ENCODE results near the gene NTM. TPM values are rescaled to one million over a fixed set of nuclear protein-coding genes. Genes with fewer than 3 reads are reported as not detected.

Gene NTM
- total and polyA plus RNA-seq, 2 of the 8 experiments (the other 6 are each of a cell fraction or from before 2014, with no cell fraction given): 13.4 to 20.0 TPM

DNA sequence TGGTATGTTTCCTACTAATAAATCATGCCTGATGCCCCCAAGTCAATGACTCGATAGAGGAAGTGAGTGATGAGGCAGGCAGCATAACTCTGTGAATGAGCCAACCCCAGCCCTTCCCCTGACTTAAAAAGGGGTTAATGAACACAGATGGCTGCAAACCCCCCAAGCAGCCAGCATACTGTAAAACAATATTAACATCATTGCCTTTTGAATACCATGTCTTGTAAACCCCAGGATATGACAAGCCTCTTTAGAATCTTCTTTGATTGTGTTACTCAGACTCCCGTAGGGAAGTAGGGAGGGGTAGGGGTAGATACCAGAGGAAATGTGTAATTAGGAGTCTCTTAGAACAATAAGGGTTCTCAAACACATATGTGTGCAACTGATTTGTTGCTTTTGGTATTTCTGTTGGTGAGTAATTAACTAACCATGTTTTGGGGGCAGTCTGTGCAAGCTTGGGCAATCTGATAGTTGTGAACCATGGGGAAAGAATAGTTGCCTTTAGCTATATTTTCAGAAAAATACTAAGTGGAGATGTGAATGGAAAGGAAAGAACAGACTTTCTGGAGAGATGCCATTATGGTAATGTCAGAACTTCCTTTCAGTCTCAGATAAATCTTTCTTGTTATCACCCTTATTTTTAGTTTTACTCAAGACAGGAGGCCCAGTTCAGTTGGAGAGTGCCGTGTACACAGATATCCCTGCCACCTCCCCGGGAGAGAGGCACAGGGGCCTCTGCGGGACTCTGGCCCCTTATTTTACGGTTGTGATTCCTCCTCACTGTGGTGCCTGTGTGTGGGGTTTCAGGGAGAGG is 701.8 kb downstream of the NTM start:
- Histone ChIP-seq H3K23ac (ENCODE audit: insufficient read length) (no peak overlapping the region), H3K9me3 (ENCODE audit: insufficient read depth in 2 of 2, low read depth in 1 of 2, low read length in 1 of 2) (peaks cover 0 to 5% of the 10 kb centered on the region in 2 experiments; a peak in 3 of 4 replicates), H4K20me1 (replicated peaks in 1 of 2; ENCODE audit: control insufficient read depth in 1 of 2, insufficient read depth in 2 of 2, low read length in 2 of 2) (no peaks in the 10 kb centered on the region), H3K4me1 (replicated peaks in 1 of 4; ENCODE audit: control insufficient read depth in 3 of 4, insufficient read depth in 4 of 4, low read length in 3 of 4) (peaks cover 0 to 7% (median 2%) of the 10 kb centered on the region in 4 experiments; a peak in 2 of 7 replicates), H3K4me2 (ENCODE audit: insufficient read depth in 1 of 2, low read depth in 2 of 2, low read length in 2 of 2) (no peak overlapping the region), H3K18ac (ENCODE audit: extremely low read depth, low read length) (no peak overlapping the region), H4K91ac (replicated peaks; ENCODE audit: insufficient read length, low read length) (no peak overlapping the region), H2BK5ac (ENCODE audit: low read depth, low read length) (no peak overlapping the region), H2BK20ac (ENCODE audit: low read length) (no peak overlapping the region), H3K14ac (ENCODE audit: insufficient read length) (no peak overlapping the region), H3K79me2 (ENCODE audit: control insufficient read depth in 1 of 2, insufficient read depth in 2 of 2, low read length in 2 of 2) (no peaks in the 10 kb centered on the region), H3K4me3 (ENCODE audit: extremely low read depth in 1 of 4, insufficient read depth in 2 of 4, low read depth in 3 of 4, low read length in 4 of 4) (no peak overlapping the region), H3K27me3 (replicated peaks in 1 of 4; ENCODE audit: control insufficient read depth in 3 of 4, extremely low read depth in 1 of 4, insufficient read depth in 3 of 4, low read length in 3 of 4) (no peaks in the 10 kb centered on the region), H3K4ac (replicated peaks; ENCODE audit: insufficient read length, low read depth, low read length) (no peak overlapping the region), H4K8ac (ENCODE audit: extremely low read depth, insufficient read depth, low read length) (no peak overlapping the region), H3K56ac (replicated peaks; ENCODE audit: insufficient read length, low read depth, low read length) (no peak overlapping the region), H4K5ac (ENCODE audit: insufficient read length, low read depth, low read length) (no peak overlapping the region), H2AK5ac (ENCODE audit: low read depth, low read length) (no peak overlapping the region), H3K23me2 (ENCODE audit: low read depth, low read length) (no peaks in the 10 kb centered on the region), H3K79me1 (ENCODE audit: low read depth, low read length) (no peaks in the 10 kb centered on the region), H2BK15ac (ENCODE audit: low read length) (no peak overlapping the region), H2BK12ac (ENCODE audit: low read depth, low read length) (no peak overlapping the region), H2BK120ac (replicated peaks; ENCODE audit: low read depth, low read length) (no peak overlapping the region), H2AFZ (ENCODE audit: low read length) (no peak overlapping the region), H3K27ac (ENCODE audit: low read depth, low read length) (no peak overlapping the region), H3K36me3 (ENCODE audit: control insufficient read depth in 2 of 4, insufficient read depth in 4 of 4, low read length in 3 of 4) (no peaks in the 10 kb centered on the region; a peak in 1 of 8 replicates), H3K9ac (replicated peaks in 1 of 4; ENCODE audit: extremely low read depth in 1 of 4, low read depth in 3 of 4, low read length in 3 of 4) (no peak overlapping the region)
- TF ChIP-seq, protein P1, sequence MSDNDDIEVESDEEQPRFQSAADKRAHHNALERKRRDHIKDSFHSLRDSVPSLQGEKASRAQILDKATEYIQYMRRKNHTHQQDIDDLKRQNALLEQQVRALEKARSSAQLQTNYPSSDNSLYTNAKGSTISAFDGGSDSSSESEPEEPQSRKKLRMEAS (IDR thresholded peaks at IDR 0.05): no peak
- TF ChIP-seq RFX5 (IDR thresholded peaks at IDR 0.05; ENCODE audit: borderline replicate concordance, low read depth, low read length): no peak
- no peak for TF ChIP-seq JUN (IDR thresholded peaks at IDR 0.05; ENCODE audit: low read depth, low read length)
- no peak for TF ChIP-seq JUND (IDR thresholded peaks at IDR 0.05; ENCODE audit: low read length)
- TF ChIP-seq KDM1A (IDR thresholded peaks at IDR 0.05; ENCODE audit: borderline replicate concordance, low read length): no peak
- TF ChIP-seq RAD21 (IDR thresholded peaks at IDR 0.05 in 1 of 2, conservative IDR thresholded peaks at IDR 0.05 in 1 of 2; ENCODE audit: low read depth in 2 of 2, low read length in 2 of 2): no peak
- TF ChIP-seq CHD2 (IDR thresholded peaks at IDR 0.05; ENCODE audit: low read length): no peak
- peak in 1 of 2 experiments; percentile 25 for DNase-seq (ENCODE audit: low read depth in 1 of 2, low spot score in 2 of 2)
- WGBS, 2 experiments (ENCODE audit: extremely low coverage in 1 of 2, insufficient coverage in 1 of 2, insufficient read length in 1 of 2, insufficient replicate concordance in 2 of 2, low coverage in 1 of 2, low lambda C conversion rate in 2 of 2, missing lambda C conversion rate in 1 of 2): 70% methylated on average over 6 of the region's 6 CpGs; no CpG with 5 or more reads in 1 of the 2 experiments
- ChIA-PET CTCF (ENCODE audit: partially characterized antibody) (interaction anchor here (0.5 to 1.6 kb wide), 7 partner anchors 21 to 304 kb away, joined by 3 to 4 read pairs (median 3); no protein-coding TSS in a partner anchor), POLR2A (ENCODE audit: partially characterized antibody) (no interaction called here)
- no peak for FAIRE-seq
